IMR-90 (cell line): ENCODE results near the gene NUP42. TPM values are rescaled to one million over a fixed set of nuclear protein-coding genes. Genes with fewer than 3 reads are reported as not detected.

Experiments
- ATAC-seq: fragments of 200-7000 bp; cut with Tn5 transposase; 2 replicates; pipeline ENCODE4 v1.9.1; 2020; ENCODE audit warnings: low read depth, mild to moderate bottlenecking, moderate library complexity
- BruUV-seq: library from RNA; stranded (reverse); fragments of 400-500 nt; replicated peaks from 2 replicates; lab custom pipeline; 2021; lab: Mats Ljungman, UMichigan
- CTCF ChIA-PET: fragments of 300-600 bp; formaldehyde crosslinking; extraction: SDS; loops from one replicate; lab custom pipeline; 2021; ENCODE audit warnings: antibody characterized with exemption; lab: Yijun Ruan, JAX
- POLR2A ChIA-PET: fragments of 300-600 bp; sonication (Branson Sonifier 250); formaldehyde crosslinking; loops from one replicate; lab custom pipeline; 2022; ENCODE audit warnings: antibody characterized with exemption; ENCODE audit not compliant: unreplicated experiment; lab: Charles Lee
- DNase-seq: peaks from one replicate; pipeline ENCODE4 v3.0.0; 2013
- H2AFZ ChIP-seq: replicated peaks from 2 replicates; pipeline ENCODE3; 2013; ENCODE audit warnings: low read length, mild to moderate bottlenecking; ENCODE audit not compliant: poor library complexity
- H2AK5ac ChIP-seq: 2 replicates; pipeline ENCODE4 v1.6.1; 2013; ENCODE audit warnings: low read depth, low read length, inconsistent platforms
- H2AK9ac ChIP-seq: replicated peaks from 2 replicates; pipeline ENCODE3; 2013; ENCODE audit warnings: mild to moderate bottlenecking, low read depth, low read length, moderate library complexity; ENCODE audit not compliant: poor library complexity
- H2BK120ac ChIP-seq: 2 replicates; pipeline ENCODE4 v1.6.1; 2013; ENCODE audit warnings: low read depth, low read length, inconsistent platforms
- H2BK15ac ChIP-seq: 3 replicates; pipeline ENCODE4 v1.6.1; 2013; ENCODE audit warnings: low read depth, low read length, inconsistent platforms
- H2BK20ac ChIP-seq: 2 replicates; pipeline ENCODE4 v1.6.1; 2013; ENCODE audit warnings: low read depth, mild to moderate bottlenecking, inconsistent platforms, low read length, moderate library complexity
- H2BK5ac ChIP-seq: 2 replicates; pipeline ENCODE4 v1.6.1; 2013; ENCODE audit warnings: mild to moderate bottlenecking, low read depth, low read length, inconsistent platforms; ENCODE audit not compliant: poor library complexity, severe bottlenecking
- H3K14ac ChIP-seq: replicated peaks from 2 replicates; pipeline ENCODE4 v1.6.1; 2013; ENCODE audit warnings: low read depth, low read length, inconsistent platforms
- H3K18ac ChIP-seq: 2 replicates; pipeline ENCODE4 v1.6.1; 2013; ENCODE audit warnings: low read depth, low read length, control low read depth
- H3K23ac ChIP-seq: 2 replicates; pipeline ENCODE4 v1.6.1; 2013; ENCODE audit warnings: low read depth, low read length, inconsistent platforms
- H3K27ac ChIP-seq: 2 replicates; pipeline ENCODE4 v1.5.1; 2013; ENCODE audit warnings: mild to moderate bottlenecking, control low read depth, low read length; ENCODE audit not compliant: insufficient read depth
- H3K27me3 ChIP-seq: 2 replicates; pipeline ENCODE4 v1.6.1; 2013; ENCODE audit warnings: low read length; ENCODE audit not compliant: control insufficient read depth, insufficient read depth
- H3K36me3 ChIP-seq: 2 replicates; pipeline ENCODE4 v1.6.1; 2013; ENCODE audit warnings: low read length, mixed read lengths; ENCODE audit not compliant: control insufficient read depth, insufficient read depth
- H3K4ac ChIP-seq: 2 replicates; pipeline ENCODE4 v1.6.1; 2013; ENCODE audit warnings: low read depth, low read length, inconsistent platforms
- H3K4me1 ChIP-seq: 2 replicates; pipeline ENCODE4 v1.6.1; 2013; ENCODE audit warnings: low read length, mixed read lengths; ENCODE audit not compliant: control insufficient read depth, insufficient read depth
- H3K4me2 ChIP-seq: 2 replicates; pipeline ENCODE4 v1.6.1; 2013; ENCODE audit warnings: low read depth, mild to moderate bottlenecking, control low read depth, low read length, moderate library complexity
- H3K4me3 ChIP-seq: 2 replicates; pipeline ENCODE4 v1.5.1; 2013; ENCODE audit warnings: low read depth, mild to moderate bottlenecking, control low read depth, low read length, moderate library complexity; ENCODE audit not compliant: insufficient read depth
- H3K56ac ChIP-seq: 2 replicates; pipeline ENCODE4 v1.6.1; 2013; ENCODE audit warnings: low read length, inconsistent platforms; ENCODE audit not compliant: insufficient read depth; ENCODE audit errors: extremely low read depth
- H3K79me1 ChIP-seq, 2 experiments: 2 replicates each; pipeline ENCODE4 v1.6.1; 2013; ENCODE audit warnings: low read length in 2 of 2, inconsistent platforms in 1 of 2, low read depth in 1 of 2
- H3K9ac ChIP-seq: 2 replicates; pipeline ENCODE4 v1.6.1; 2013; ENCODE audit warnings: low read depth, low read length, control low read depth
- H3K9me1 ChIP-seq: 2 replicates; pipeline ENCODE4 v1.6.1; 2013; ENCODE audit warnings: low read length, inconsistent platforms; ENCODE audit not compliant: insufficient read depth
- H3K9me3 ChIP-seq: 2 replicates; pipeline ENCODE4 v1.6.1; 2013; ENCODE audit warnings: low read length; ENCODE audit not compliant: control insufficient read depth, insufficient read depth
- H4K20me1 ChIP-seq: 2 replicates; pipeline ENCODE4 v1.6.1; 2013; ENCODE audit warnings: low read length, inconsistent platforms; ENCODE audit not compliant: insufficient read depth
- H4K5ac ChIP-seq: 2 replicates; pipeline ENCODE4 v1.6.1; 2013; ENCODE audit warnings: mild to moderate bottlenecking, low read depth, low read length, control low read depth
- H4K8ac ChIP-seq, 2 experiments: 2 replicates each; pipeline ENCODE4 v1.6.1; 2013; ENCODE audit warnings: low read depth in 2 of 2, low read length in 2 of 2, control low read depth in 1 of 2, inconsistent platforms in 1 of 2
- H4K91ac ChIP-seq: 2 replicates; pipeline ENCODE4 v1.6.1; 2013; ENCODE audit warnings: low read depth, low read length, inconsistent platforms; ENCODE audit not compliant: insufficient read depth
- MXI1 ChIP-seq: IDR thresholded peaks from 2 replicates; pipeline ENCODE4 v1.6.1; 2012; ENCODE audit warnings: low read depth, mild to moderate bottlenecking, low read length, moderate library complexity, borderline replicate concordance
- WGBS, 2 experiments: methylation state at CpG; one replicate each; pipeline versions ENCODE4 v1.1.5 to v1.1.7; 2013; ENCODE audit warnings: missing lambda C conversion rate in 2 of 2; ENCODE audit not compliant: insufficient read length in 1 of 2; ENCODE audit errors: extremely low coverage in 2 of 2; 5-methylcytosine and 5-hydroxymethylcytosine counted together
- dilution Hi-C: fragments of 300-500 bp; cut with HindIII; formaldehyde crosslinking; loops from one replicate; pipeline ENCODE4 v1.14.3; 2018; ENCODE audit warnings: low sequenced_read_pairs; ENCODE audit not compliant: unreplicated experiment
- in situ Hi-C: fragments of 300-500 bp; cut with MboI; formaldehyde crosslinking; loops from 3 replicates; pipeline ENCODE4 v1.14.3; 2019; ENCODE audit warnings: low sequenced_read_pairs, inconsistent platforms, mixed read lengths
- intact Hi-C: fragments of 100-400 bp; cut with micrococcal nuclease; formaldehyde crosslinking; loops from 2 replicates; pipeline ENCODE4 v1.10.0; 2022
- polyA plus RNA-seq, 3 experiments: library from polyadenylated mRNA; depleted of rRNA; stranded (reverse); fragments of >200 nt; gene quantifications; 2 replicates each; pipeline ENCODE4 v1.2.3, GENCODE V29; 2012; ENCODE audit warnings: low replicate concordance in 1 of 3
- total RNA-seq: library from RNA; depleted of rRNA; stranded (reverse); fragments of >200 nt; gene quantifications from 2 replicates; pipeline ENCODE4 v1.2.3, GENCODE V29; 2012

NUP42 gene
- total and polyA plus RNA-seq, 2 of the 4 experiments (the other 2 are of a cell fraction) = 17.3 to 22.6 TPM

DNA sequence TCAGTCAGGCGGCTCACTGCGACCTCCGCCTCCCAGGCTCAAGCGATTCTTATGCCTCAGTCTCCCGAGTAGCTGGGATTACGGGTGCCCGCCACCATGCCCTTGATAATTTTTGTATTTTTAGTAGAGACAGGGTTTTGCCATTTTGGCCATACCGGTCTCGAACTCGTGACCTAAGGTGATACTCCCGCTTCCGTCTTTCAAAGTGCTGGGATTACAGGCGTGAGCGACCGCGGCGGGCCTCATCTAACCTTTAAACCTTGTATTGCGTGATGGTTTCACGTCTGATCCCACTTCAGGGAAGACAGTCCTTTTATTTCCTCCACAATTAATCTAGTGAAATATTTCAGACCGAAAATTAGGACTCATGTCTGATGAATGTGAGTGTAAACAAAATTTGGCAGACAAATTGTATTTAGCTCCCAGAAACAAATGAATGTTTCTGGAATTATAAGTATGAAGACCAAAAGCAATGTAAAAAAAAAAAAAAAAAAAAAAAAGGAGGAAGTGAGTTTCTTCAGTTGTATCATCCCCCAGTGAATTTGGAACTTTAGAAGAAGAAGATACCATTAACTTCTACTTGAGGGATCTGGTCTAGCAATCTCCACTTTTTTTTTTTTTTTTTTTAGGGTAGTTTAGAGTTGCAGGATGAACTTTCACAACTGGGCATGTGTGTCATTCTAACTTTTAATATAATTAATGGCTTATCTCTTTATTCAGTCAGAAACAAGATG, 1.6 kb downstream of the NUP42 start:
- Histone ChIP-seq H4K8ac (no peak overlapping the region), H3K27me3 (no peaks in the 10 kb centered on the region), H4K5ac (no peak overlapping the region), H3K4me3 (no peak overlapping the region), H3K27ac (no peak overlapping the region), H4K20me1 (no peaks in the 10 kb centered on the region), H3K23ac (no peak overlapping the region), H2BK5ac (no peak overlapping the region), H3K36me3 (peaks cover 6% of the 10 kb centered on the region), H4K91ac (no peak overlapping the region), H2BK15ac (no peak overlapping the region), H2BK20ac (no peak overlapping the region), H3K14ac (no peak overlapping the region), H2AK9ac (no peak overlapping the region), H3K4me2 (peak overlapping the region; percentile 92; the same call in 1 of the 2 replicates), H3K9me3 (no peaks in the 10 kb centered on the region), H3K79me1 (peaks cover 10 to 29% of the 10 kb centered on the region in 2 experiments; a peak in 3 of 4 replicates), H3K4ac (no peak overlapping the region), H2AFZ (no peak overlapping the region), H3K56ac (no peak overlapping the region), H3K4me1 (no peaks in the 10 kb centered on the region), H3K9ac (no peak overlapping the region), H3K9me1 (no peaks in the 10 kb centered on the region), H3K18ac (no peak overlapping the region), H2BK120ac (no peak overlapping the region), H2AK5ac (no peak overlapping the region)
- ChIA-PET CTCF (interaction anchor here (0.7 kb wide), 1 partner anchor 17 kb away, joined by 3 read pairs; no protein-coding TSS in a partner anchor), POLR2A (interaction anchor here (0.6 kb wide), 2 partner anchors 78 to 93 kb away, joined by 3 to 10 read pairs; partner anchors contain the start of gene KLHL7)
- WGBS, 2 experiments = 100% methylated on average over 5 of the region's 20 CpGs; no CpG with 5 or more reads in 1 of the 2 experiments
- intact Hi-C loops = loop anchor here (2.0 to 10.0 kb wide), 2 partner anchors 79 to 291 kb away; partner anchors contain the start of genes IGF2BP3 and KLHL7
- TF ChIP-seq MXI1 = no peak
- in situ Hi-C loops = no loop called here
- DNase-seq (no peak), ATAC-seq (no peak)
- no TSS peak for BruUV-seq
- dilution Hi-C loops = no loop called here
